GM19468 (cell line): ENCODE results near the gene KCNH2.

Source experiments
- ATAC-seq: cut with Tn5 transposase; IDR thresholded peaks from one replicate; pipeline ENCODE4 v1.9.1; 2021; ENCODE audit warnings: mild to moderate bottlenecking, moderate library complexity, moderate number of reproducible peaks; ENCODE audit not compliant: unreplicated experiment; ENCODE audit errors: extremely low read depth

The KCNH2 gene

GRCh38 chr7:150963707-150964559 lies 14.2 kb downstream of the KCNH2 start:
- no peak for ATAC-seq

DNA sequence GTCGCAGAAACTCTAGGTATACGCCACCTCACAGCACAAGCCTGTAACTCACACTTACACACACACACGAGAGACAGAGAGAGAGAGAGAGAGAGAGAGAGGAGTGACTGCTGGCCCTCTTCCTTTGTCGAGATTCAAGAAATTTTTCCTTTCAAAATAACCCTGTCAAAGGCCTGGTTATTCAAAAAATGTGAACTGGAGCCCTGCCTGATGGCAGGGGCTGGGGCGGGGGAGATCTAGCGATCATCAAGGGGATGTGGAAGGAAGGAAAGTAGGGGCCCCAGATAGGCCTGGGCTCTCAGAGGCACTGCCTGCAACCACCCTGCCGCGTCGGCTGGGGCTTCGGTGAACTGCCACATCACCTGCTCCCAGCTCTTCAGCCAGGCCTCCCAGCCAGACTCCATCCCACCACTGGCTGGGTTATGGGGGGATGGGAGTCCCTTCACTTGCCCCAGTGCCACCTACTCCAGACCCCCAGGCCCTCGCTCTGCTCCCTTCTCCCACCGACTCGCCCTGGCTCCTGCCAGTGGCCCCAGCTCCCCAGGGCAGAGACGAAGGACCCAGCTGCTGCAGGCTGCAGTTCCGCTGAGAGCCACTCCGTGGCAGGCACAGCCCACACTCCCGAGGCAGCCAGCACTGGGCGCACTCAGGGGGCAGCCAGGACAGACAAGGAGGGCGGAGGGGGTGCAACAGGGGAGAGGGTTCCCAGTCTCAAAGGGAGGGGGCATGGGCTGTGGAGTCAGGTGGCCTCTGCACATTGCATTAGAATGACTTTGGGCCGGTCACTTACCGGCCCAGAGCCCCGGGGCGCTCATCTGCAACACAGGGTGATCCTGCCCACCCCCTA lies 15.3 kb downstream of the KCNH2 start:
- ATAC-seq = peak; percentile 68

DNA sequence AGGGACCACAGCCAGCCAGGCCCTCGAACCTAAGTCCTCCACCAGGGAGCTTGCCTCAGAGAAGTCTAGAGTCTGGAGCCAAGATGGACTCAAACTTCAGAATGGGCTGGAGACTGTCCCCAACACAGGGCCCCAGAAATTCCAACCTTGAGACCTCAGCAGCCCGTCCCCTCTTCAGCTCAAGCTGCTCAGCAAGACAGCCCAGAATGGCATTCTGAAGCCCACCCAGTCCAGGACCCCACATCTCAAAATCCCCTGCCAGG lies 15.9 kb downstream of the KCNH2 start:
- ATAC-seq = no peak

DNA sequence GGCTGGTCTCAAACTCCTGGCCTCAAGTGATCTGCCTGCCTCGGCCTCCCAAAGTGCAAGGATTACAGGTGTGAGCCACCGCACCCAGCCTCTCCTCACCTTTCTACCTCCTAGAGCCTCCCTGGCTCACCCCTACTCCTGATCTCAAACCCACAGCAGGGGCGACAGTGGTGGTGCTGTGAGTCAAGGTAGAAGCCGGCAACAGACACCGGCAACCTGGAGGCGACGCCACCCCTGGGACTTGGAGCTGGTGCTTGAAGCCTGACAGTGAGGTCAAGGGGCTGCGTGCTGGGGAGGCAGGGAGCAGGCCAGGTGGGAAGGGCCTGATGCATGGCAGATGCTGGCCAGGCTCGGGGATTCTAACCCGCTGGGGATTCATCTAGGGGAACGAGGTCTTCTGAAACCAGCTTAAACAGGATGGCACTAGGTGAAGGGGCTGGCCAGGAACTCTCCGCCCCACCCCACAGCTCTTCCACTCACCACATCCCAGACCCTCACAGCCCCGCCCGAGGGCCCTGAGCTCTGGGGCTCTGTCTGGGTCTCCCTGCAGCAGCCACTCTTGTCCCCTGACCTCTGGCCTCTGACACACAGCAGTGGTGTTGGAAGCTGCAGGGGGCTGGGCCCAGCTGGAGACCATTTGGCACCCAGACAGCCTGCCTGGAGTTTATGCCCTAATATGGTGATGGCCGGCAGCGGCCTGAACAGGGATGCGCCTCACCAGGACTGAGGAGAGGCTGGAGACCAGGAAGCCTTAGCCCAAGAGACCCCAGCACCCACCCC lies 16.4 kb downstream of the KCNH2 start:
- no peak for ATAC-seq

DNA sequence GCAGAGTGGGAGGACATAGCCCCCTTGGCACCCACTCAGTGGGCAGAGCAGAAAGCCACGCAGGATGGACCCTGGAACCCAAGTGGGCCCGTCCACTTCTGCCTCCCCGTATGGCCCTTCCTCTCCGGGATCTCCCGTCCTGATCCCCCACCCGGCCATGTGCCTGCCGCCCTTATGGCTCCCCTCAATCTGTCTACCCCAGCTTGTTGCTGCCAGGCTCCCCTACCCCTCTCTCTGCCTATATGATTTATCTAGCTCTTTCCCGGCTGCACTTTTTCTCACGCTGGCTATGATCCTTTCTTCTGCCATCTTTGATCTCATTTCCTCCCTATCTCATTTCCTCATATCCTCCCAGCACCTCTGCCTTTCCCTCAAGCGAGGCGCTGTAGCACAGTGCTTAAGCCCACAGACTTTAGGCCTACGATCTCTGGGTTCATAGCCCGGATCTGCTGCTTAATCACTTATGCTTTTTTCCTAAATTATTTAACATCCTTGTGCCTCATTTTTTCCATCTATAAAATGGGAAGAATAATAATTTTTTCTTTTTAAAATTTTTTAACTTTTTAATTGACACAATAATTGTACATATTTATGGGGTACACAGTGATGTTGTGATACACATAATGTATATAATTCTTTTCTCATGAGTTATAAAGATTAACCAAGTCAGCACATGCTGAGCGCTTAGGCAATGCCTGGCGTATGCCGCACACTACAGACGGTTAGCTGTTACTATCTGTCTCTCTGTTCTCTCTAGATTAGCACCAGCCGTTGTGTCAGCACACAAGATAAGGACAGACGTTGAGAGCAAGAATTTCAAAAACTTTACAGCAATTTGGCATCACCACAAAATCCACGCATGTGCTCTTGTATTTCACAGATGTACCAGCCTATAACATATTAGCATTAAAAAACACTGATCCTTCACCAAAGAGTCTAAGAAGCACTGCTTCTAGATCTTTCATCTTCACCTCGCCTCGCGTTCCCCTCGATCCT lies 18.1 kb downstream of the KCNH2 start:
- ATAC-seq = no peak

- ATAC-seq = no peak
These were observed 19.0 kb downstream of the KCNH2 start for GRCh38 chr7:150959081-150959480.

GRCh38 chr7:150958597-150958996 lies 19.5 kb downstream of the KCNH2 start:
- no peak for ATAC-seq

DNA sequence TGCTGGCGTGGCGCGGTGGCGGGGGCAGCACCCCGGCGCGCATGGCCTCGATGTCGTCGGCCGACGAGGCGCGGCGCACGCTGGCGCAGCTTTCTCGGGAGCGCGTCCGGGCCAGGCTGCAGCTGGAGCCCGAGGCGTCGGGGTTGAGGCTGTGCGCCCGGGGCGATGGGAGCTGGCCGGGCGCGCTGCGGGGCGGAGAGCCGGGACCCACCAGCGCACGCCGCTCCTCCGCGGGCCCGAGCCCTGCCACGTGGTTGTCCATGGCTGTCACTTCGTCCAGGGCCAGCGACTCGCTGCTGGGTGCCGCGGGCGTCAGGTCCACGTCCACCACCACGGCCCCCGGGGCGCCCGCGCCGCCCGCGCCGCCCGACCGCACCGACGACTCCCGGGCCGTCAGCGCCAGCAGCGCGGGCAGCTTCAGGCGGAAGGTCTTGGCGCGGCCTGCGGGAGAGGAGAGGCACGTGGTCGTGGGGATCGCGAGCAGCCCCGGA lies 20.0 kb downstream of the KCNH2 start:
- ATAC-seq = no peak

DNA sequence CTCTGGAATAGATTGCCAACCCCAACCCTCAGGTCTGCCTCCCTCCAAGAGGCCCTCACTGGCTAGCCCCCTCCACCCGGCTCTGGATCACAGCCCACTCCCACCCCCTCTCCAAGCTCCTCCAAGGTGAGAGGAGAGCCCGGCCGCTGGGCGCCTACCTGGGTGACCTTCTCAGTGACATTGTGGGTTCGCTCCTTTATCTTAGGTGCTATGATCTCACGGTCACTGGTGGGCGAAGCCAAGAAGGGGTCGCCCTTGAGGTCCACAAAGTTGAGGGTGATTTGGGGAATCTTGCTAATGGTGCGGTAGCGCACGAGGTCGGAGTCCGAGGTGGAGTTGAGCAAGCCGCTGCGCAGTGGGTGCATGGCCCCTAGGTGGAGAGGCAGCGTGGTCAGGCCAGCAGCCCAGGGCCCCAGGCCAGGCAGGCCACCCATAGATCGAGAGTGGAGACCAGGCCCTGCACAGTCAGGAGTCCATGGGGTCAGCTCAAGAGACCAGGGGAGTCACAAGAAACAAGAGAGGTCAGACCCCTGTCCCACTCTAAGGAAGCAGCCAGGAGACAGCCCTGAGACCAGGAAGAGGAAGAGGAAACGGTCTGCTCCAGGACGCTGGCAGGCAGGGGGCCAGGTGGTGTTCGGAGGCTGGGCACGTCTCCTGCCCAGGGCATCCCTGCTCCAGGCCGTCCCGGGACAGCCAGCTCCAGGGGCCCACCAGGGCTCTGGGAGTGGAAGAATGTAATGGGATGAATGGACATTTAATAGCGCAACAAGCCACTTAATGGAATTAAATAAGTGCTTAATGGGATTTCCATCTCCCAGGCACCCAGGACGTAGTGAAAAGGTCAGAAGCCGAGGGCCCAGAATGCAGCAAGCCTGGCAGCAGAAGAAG lies 20.7 kb downstream of the KCNH2 start:
- ATAC-seq = no peak

GRCh38 chr7:150956395-150957132 lies 21.6 kb downstream of the KCNH2 start:
- ATAC-seq = no peak

DNA sequence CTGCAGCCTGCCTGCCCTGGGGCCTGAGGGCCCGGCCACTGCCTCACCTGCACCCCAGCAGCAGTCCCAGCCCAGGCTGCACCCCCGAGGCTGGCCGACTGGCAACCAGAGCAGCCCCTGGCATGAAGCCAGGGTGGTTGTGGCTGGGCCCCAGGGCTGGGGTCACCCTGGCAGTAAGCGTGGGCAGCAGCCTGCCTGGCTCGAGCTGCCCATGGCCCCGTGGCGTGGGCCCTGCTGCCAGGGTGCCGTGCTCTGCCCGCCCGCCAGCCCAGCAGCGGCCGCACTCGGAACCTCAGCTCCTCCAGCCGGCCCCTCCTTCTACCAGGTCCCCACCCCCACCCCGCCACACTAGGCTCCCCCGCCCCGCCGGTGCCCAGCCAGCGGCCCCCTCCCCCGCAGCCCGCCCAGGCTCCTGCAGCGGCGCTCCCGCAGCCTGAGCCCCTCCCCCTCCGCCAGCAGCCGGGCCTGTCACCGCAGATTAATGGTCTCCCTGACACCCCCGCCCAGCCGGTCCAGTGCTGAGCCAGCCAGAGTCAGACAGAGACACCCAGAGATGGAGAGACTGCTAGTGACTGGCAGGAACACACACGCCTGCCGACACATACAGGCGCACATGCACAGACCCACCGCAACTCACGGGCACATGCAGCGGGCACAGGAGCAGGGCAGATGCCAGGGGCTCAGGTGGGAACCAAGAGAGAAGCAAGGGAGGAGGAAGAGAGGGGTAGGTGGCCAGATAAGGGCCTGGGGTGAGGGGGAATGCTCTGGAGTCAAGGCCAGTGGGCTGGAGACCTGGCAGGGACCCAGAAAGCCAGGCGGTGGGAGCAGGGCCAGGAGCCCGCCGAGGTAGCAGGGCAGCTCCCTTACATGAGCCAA lies 22.4 kb downstream of the KCNH2 start:
- ATAC-seq = no peak

GRCh38 chr7:150954986-150955518 lies 23.1 kb downstream of the KCNH2 start:
- ATAC-seq = no peak

GRCh38 chr7:150954201-150954985 lies 23.7 kb downstream of the KCNH2 start:
- ATAC-seq = no peak

- no peak for ATAC-seq
These were observed 24.8 kb downstream of the KCNH2 start for GRCh38 chr7:150953061-150953997.
